ENCODE data around the gene TOMM40.

TOMM40 gene

GRCh38 chr19:44927746-44928145, 36.7 kb downstream of the TOMM40 start:
- Histone ChIP-seq H3K4me1 (ENCODE audit: control insufficient read depth in 1 of 2, insufficient read depth in 2 of 2, low read length in 2 of 2) (peaks cover 6 to 9% of the 10 kb centered on the region in 2 donors), H3K27ac (ENCODE audit: low read depth, low read length) (no peak overlapping the region), H3K27me3 (ENCODE audit: control insufficient read depth in 1 of 2, insufficient read depth in 2 of 2, low read length in 2 of 2) (peaks cover 0 to 4% of the 10 kb centered on the region in 2 donors), H3K4me3 (ENCODE audit: low read depth in 1 of 2, low read length in 2 of 2) (no peak overlapping the region), H3K9me3 (ENCODE audit: control insufficient read depth in 1 of 2, low read length in 2 of 2) (no peaks in the 10 kb centered on the region), H3K36me3 (ENCODE audit: control insufficient read depth in 1 of 2, insufficient read depth in 2 of 2, low read length in 2 of 2) (no peaks in the 10 kb centered on the region), H3K9ac (ENCODE audit: low read depth in 1 of 2, low read length in 2 of 2) (no peak overlapping the region)

- H3K27ac ChIP-seq (ENCODE audit: low read depth, low read length): no peak overlapping the region
- no peaks in the 10 kb centered on the region for H3K27me3 ChIP-seq (ENCODE audit: control insufficient read depth in 1 of 2, insufficient read depth in 2 of 2, low read length in 2 of 2)
- H3K4me3 ChIP-seq (ENCODE audit: low read depth in 1 of 2, low read length in 2 of 2): no peak overlapping the region
- peaks cover 6 to 9% of the 10 kb centered on the region in 2 donors for H3K4me1 ChIP-seq (ENCODE audit: control insufficient read depth in 1 of 2, insufficient read depth in 2 of 2, low read length in 2 of 2)
- H3K9ac ChIP-seq (ENCODE audit: low read depth in 1 of 2, low read length in 2 of 2): no peak overlapping the region
- no peaks in the 10 kb centered on the region for H3K36me3 ChIP-seq (ENCODE audit: control insufficient read depth in 1 of 2, insufficient read depth in 2 of 2, low read length in 2 of 2)
- no peaks in the 10 kb centered on the region for H3K9me3 ChIP-seq (ENCODE audit: control insufficient read depth in 1 of 2, low read length in 2 of 2)
Measured at GRCh38 chr19:44930088-44930487, 39.0 kb downstream of the TOMM40 start.

- Histone ChIP-seq H3K27ac (ENCODE audit: low read depth, low read length) (no peak overlapping the region), H3K4me1 (ENCODE audit: control insufficient read depth in 1 of 2, insufficient read depth in 2 of 2, low read length in 2 of 2) (peaks cover 12 to 14% of the 10 kb centered on the region in 2 donors), H3K4me3 (ENCODE audit: low read depth in 1 of 2, low read length in 2 of 2) (no peak overlapping the region), H3K9me3 (ENCODE audit: control insufficient read depth in 1 of 2, low read length in 2 of 2) (no peaks in the 10 kb centered on the region), H3K27me3 (ENCODE audit: control insufficient read depth in 1 of 2, insufficient read depth in 2 of 2, low read length in 2 of 2) (no peaks in the 10 kb centered on the region), H3K36me3 (ENCODE audit: control insufficient read depth in 1 of 2, insufficient read depth in 2 of 2, low read length in 2 of 2) (no peaks in the 10 kb centered on the region), H3K9ac (ENCODE audit: low read depth in 1 of 2, low read length in 2 of 2) (no peak overlapping the region)
Measured at GRCh38 chr19:44931541-44931940, 40.5 kb downstream of the TOMM40 start.

- H3K27ac ChIP-seq (ENCODE audit: low read depth, low read length): no peak overlapping the region
- H3K36me3 ChIP-seq (ENCODE audit: control insufficient read depth in 1 of 2, insufficient read depth in 2 of 2, low read length in 2 of 2): no peaks in the 10 kb centered on the region
- no peak overlapping the region for H3K4me3 ChIP-seq (ENCODE audit: low read depth in 1 of 2, low read length in 2 of 2)
- no peak overlapping the region for H3K9ac ChIP-seq (ENCODE audit: low read depth in 1 of 2, low read length in 2 of 2)
- H3K4me1 ChIP-seq (ENCODE audit: control insufficient read depth in 1 of 2, insufficient read depth in 2 of 2, low read length in 2 of 2): peaks cover 6% of the 10 kb centered on the region in 2 donors
- H3K27me3 ChIP-seq (ENCODE audit: control insufficient read depth in 1 of 2, insufficient read depth in 2 of 2, low read length in 2 of 2): no peaks in the 10 kb centered on the region
- H3K9me3 ChIP-seq (ENCODE audit: control insufficient read depth in 1 of 2, low read length in 2 of 2): no peaks in the 10 kb centered on the region
Measured at GRCh38 chr19:44939668-44940067, 48.6 kb downstream of the TOMM40 start.

- H3K27me3 ChIP-seq (ENCODE audit: control insufficient read depth in 1 of 2, insufficient read depth in 2 of 2, low read length in 2 of 2): no peaks in the 10 kb centered on the region
- no peak within 1 kb of the TSS for H3K4me3 ChIP-seq (ENCODE audit: low read depth in 1 of 2, low read length in 2 of 2)
- no peaks in the 10 kb centered on the region for H3K36me3 ChIP-seq (ENCODE audit: control insufficient read depth in 1 of 2, insufficient read depth in 2 of 2, low read length in 2 of 2)
- no peaks in the 10 kb centered on the region for H3K4me1 ChIP-seq (ENCODE audit: control insufficient read depth in 1 of 2, insufficient read depth in 2 of 2, low read length in 2 of 2)
- no peaks in the 10 kb centered on the region for H3K9me3 ChIP-seq (ENCODE audit: control insufficient read depth in 1 of 2, low read length in 2 of 2)
- H3K27ac ChIP-seq (ENCODE audit: low read depth, low read length): no peak within 1 kb of the TSS
- no peak within 1 kb of the TSS for H3K9ac ChIP-seq (ENCODE audit: low read depth in 1 of 2, low read length in 2 of 2)
Measured at GRCh38 chr19:44942067-44942571, 51.1 kb downstream of the TOMM40 start, which contains the start of gene APOC4. APOC4 (plus strand) TSS chr19:44942237; CDS start chr19:44942278, 41 bp downstream.

- Histone ChIP-seq H3K9ac (ENCODE audit: low read depth in 1 of 2, low read length in 2 of 2) (no peak overlapping the region), H3K27me3 (ENCODE audit: control insufficient read depth in 1 of 2, insufficient read depth in 2 of 2, low read length in 2 of 2) (no peaks in the 10 kb centered on the region), H3K27ac (ENCODE audit: low read depth, low read length) (no peak overlapping the region)
Measured at GRCh38 chr19:44943801-44944249, 52.8 kb downstream of the TOMM40 start.

GRCh38 chr19:44947041-44947581, 56.1 kb downstream of the TOMM40 start:
- Histone ChIP-seq H3K4me3 (ENCODE audit: low read depth in 1 of 2, low read length in 2 of 2) (no peak overlapping the region), H3K9ac (ENCODE audit: low read depth in 1 of 2, low read length in 2 of 2) (no peak overlapping the region), H3K27me3 (ENCODE audit: control insufficient read depth in 1 of 2, insufficient read depth in 2 of 2, low read length in 2 of 2) (no peaks in the 10 kb centered on the region), H3K9me3 (ENCODE audit: control insufficient read depth in 1 of 2, low read length in 2 of 2) (no peaks in the 10 kb centered on the region), H3K36me3 (ENCODE audit: control insufficient read depth in 1 of 2, insufficient read depth in 2 of 2, low read length in 2 of 2) (peaks cover 0 to 16% of the 10 kb centered on the region in 2 donors), H3K4me1 (ENCODE audit: control insufficient read depth in 1 of 2, insufficient read depth in 2 of 2, low read length in 2 of 2) (peaks cover 0 to 3% of the 10 kb centered on the region in 2 donors), H3K27ac (ENCODE audit: low read depth, low read length) (no peak overlapping the region)

More at GRCh38 chr19:44943801-44944249, 52.8 kb downstream of the TOMM40 start:
- Histone ChIP-seq H3K4me3 (ENCODE audit: low read depth in 1 of 2, low read length in 2 of 2) (no peak overlapping the region), H3K9me3 (ENCODE audit: control insufficient read depth in 1 of 2, low read length in 2 of 2) (no peaks in the 10 kb centered on the region), H3K4me1 (ENCODE audit: control insufficient read depth in 1 of 2, insufficient read depth in 2 of 2, low read length in 2 of 2) (no peaks in the 10 kb centered on the region), H3K36me3 (ENCODE audit: control insufficient read depth in 1 of 2, insufficient read depth in 2 of 2, low read length in 2 of 2) (peaks cover 0 to 2% of the 10 kb centered on the region in 2 donors)

GRCh38 chr19:44948237-44948636, 57.2 kb downstream of the TOMM40 start:
- H3K36me3 ChIP-seq (ENCODE audit: control insufficient read depth in 1 of 2, insufficient read depth in 2 of 2, low read length in 2 of 2): peaks cover 0 to 16% of the 10 kb centered on the region in 2 donors
- no peaks in the 10 kb centered on the region for H3K27me3 ChIP-seq (ENCODE audit: control insufficient read depth in 1 of 2, insufficient read depth in 2 of 2, low read length in 2 of 2)
- no peak overlapping the region for H3K27ac ChIP-seq (ENCODE audit: low read depth, low read length)
- H3K9ac ChIP-seq (ENCODE audit: low read depth in 1 of 2, low read length in 2 of 2): no peak overlapping the region
- H3K4me1 ChIP-seq (ENCODE audit: control insufficient read depth in 1 of 2, insufficient read depth in 2 of 2, low read length in 2 of 2): peaks cover 0 to 3% of the 10 kb centered on the region in 2 donors
- H3K4me3 ChIP-seq (ENCODE audit: low read depth in 1 of 2, low read length in 2 of 2): no peak overlapping the region
- no peaks in the 10 kb centered on the region for H3K9me3 ChIP-seq (ENCODE audit: control insufficient read depth in 1 of 2, low read length in 2 of 2)

- Histone ChIP-seq H3K27me3 (ENCODE audit: control insufficient read depth in 1 of 2, insufficient read depth in 2 of 2, low read length in 2 of 2) (no peaks in the 10 kb centered on the region), H3K4me1 (ENCODE audit: control insufficient read depth in 1 of 2, insufficient read depth in 2 of 2, low read length in 2 of 2) (peaks cover 0 to 3% of the 10 kb centered on the region in 2 donors), H3K9me3 (ENCODE audit: control insufficient read depth in 1 of 2, low read length in 2 of 2) (no peaks in the 10 kb centered on the region), H3K36me3 (ENCODE audit: control insufficient read depth in 1 of 2, insufficient read depth in 2 of 2, low read length in 2 of 2) (peaks cover 0 to 16% of the 10 kb centered on the region in 2 donors), H3K9ac (ENCODE audit: low read depth in 1 of 2, low read length in 2 of 2) (no peak overlapping the region), H3K27ac (ENCODE audit: low read depth, low read length) (no peak overlapping the region), H3K4me3 (ENCODE audit: low read depth in 1 of 2, low read length in 2 of 2) (no peak overlapping the region)
Measured at GRCh38 chr19:44948763-44949374, 57.8 kb downstream of the TOMM40 start.

- no peak overlapping the region for H3K9ac ChIP-seq (ENCODE audit: low read depth in 1 of 2, low read length in 2 of 2)
- no peak overlapping the region for H3K4me3 ChIP-seq (ENCODE audit: low read depth in 1 of 2, low read length in 2 of 2)
- H3K4me1 ChIP-seq (ENCODE audit: control insufficient read depth in 1 of 2, insufficient read depth in 2 of 2, low read length in 2 of 2): peaks cover 0 to 9% of the 10 kb centered on the region in 2 donors
- peaks cover 0 to 16% of the 10 kb centered on the region in 2 donors for H3K36me3 ChIP-seq (ENCODE audit: control insufficient read depth in 1 of 2, insufficient read depth in 2 of 2, low read length in 2 of 2)
- H3K27me3 ChIP-seq (ENCODE audit: control insufficient read depth in 1 of 2, insufficient read depth in 2 of 2, low read length in 2 of 2): no peaks in the 10 kb centered on the region
- no peak overlapping the region for H3K27ac ChIP-seq (ENCODE audit: low read depth, low read length)
- H3K9me3 ChIP-seq (ENCODE audit: control insufficient read depth in 1 of 2, low read length in 2 of 2): no peaks in the 10 kb centered on the region
Measured at GRCh38 chr19:44949550-44949949, 58.5 kb downstream of the TOMM40 start.
